Kidney capillary endothelial cell (primary cell): ENCODE measurements around the gene ATG16L2.
A peak's percentile ranks its signal among the peaks of the same experiment; 100 is the strongest.
"Not testable (repeated sequence)": the region's sequence is repeated elsewhere in the genome, so short reads cannot be mapped to it uniquely, and the experiment has no call there.

ENCODE experiments used
- DNase-seq: peaks from one replicate; pipeline ENCODE4 v3.0.0-alpha.2; 2018; ENCODE audit warnings: low spot score

ATG16L2 gene

GRCh38 chr11:72806378-72806777 lies 7.8 kb upstream of the ATG16L2 start:
- DNase-seq = not testable (repeated sequence)

- no peak for DNase-seq
Measured at GRCh38 chr11:72807021-72807693, 7.1 kb upstream of the ATG16L2 start.

DNA sequence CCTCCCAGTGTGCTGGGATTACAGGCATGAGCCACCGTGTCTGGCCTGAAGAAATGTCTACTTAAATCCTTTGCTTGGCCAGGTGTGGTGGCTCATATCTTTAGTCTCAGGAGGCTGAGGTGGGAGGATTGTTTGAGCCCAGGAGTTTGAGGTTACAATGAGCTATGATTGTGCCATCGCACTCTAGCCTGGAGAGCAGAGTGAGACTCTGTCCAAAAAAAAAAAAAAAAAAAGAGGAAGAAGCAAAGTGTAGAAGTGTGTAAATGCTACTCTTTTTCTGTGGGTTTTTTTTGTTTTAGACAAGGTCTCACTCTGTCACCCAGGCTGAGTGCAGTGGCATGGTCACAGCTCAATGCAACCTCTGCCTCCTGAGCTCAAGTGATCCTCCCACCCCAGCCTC lies 6.4 kb upstream of the ATG16L2 start:
- DNase-seq = no peak

- DNase-seq = no peak
Measured at GRCh38 chr11:72808331-72808798, 5.8 kb upstream of the ATG16L2 start.

- not testable (repeated sequence) for DNase-seq
Measured at GRCh38 chr11:72811686-72812085, 2.5 kb upstream of the ATG16L2 start.

GRCh38 chr11:72812604-72812966 lies 1.6 kb upstream of the ATG16L2 start:
- no peak for DNase-seq

DNA sequence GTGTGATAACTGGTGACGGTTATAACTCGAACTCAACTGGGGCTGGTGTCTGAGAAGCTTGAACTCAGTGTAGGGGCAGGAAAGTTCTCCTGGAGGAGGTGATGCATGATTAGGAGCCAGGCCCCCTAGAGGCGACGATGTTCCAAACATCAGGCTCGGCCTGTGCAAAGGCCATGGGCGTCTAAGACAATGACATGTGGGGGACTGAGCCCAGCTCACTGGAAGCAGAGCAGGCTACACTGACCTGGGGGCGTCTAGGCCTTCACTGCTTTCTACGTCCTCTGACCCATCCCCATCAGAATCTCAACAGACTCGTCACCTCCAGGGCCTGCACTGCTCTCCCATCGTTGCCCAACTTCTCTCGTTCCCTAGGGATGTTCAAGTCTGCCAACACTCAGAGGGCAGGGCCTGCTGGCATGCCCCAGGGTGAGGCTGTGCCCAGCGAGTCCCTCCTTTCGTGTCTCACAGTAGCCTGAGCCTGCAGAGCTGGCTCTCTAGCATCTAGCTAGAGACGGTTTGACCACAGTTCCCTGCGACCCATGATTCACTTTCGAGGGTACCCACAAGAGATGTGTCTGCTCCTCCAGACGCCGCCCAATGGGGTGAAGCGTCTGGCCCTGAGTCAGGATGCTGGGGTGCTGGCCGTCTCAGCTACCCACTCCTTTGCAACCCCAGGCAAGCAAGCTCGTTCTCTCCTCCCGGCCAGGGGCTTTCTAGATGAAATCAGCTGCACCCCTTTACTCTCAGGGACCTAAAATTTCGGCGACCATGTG lies 1.1 kb upstream of the ATG16L2 start:
- DNase-seq = peak; percentile 57

GRCh38 chr11:72813740-72814285 lies 398 bp upstream of the ATG16L2 start:
- DNase-seq = peak; percentile 72

DNA sequence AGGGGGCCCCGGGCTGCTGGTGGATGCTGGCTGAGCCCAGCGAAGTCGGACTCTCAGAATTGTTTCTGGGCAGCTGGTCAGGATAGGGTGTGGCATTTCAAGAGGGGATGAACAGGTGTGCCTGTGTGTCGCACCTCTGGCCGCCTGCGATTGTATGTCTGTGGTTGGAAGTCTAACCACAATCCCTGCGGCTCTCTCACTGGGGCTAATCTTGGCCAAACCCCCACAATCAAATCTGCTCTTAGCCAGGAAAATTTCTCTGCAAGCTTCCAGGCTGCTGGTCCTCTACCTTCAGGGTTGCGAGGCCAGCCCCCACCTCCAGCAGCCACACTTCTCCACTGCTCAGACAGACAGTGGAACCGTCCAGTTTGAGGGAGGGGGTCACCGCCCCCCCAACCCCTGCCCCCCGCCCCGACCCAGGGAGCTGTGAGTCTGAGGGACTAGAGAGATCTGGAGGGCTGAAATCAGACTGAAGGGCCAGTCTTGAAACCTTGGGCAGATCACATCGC lies 953 bp downstream of the ATG16L2 start:
- DNase-seq = no peak

DNA sequence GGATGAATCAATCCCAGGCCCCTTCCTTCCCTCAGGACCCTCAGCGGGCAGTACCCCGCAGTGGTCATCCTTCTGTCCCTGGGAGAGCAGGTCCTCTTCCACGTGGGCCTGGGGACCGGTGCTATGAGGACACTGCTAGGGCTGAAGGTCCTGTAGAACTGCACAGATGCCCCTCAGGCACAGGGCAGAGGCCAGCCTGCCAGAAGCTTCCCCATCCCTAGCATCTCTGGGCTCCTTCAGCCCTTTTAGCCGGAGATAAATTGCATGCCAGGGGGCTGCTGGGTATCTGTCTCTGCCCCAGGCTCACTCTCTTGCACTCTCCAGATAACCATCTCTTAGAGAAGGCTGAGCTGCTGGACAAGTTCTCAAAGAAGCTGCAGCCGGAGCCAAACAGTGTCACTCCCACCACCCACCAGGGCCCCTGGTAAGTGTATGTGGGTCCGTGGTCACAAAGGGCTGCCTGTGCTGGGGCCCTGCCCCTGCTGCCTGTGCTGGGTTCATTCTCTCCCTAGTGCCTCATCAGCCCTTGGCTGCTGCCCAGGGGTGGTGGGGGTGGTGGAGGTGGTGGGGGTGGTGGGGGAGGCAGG lies 2.3 kb downstream of the ATG16L2 start:
- no peak for DNase-seq

- no peak for DNase-seq
Measured at GRCh38 chr11:72817966-72818365, 3.8 kb downstream of the ATG16L2 start.

DNA sequence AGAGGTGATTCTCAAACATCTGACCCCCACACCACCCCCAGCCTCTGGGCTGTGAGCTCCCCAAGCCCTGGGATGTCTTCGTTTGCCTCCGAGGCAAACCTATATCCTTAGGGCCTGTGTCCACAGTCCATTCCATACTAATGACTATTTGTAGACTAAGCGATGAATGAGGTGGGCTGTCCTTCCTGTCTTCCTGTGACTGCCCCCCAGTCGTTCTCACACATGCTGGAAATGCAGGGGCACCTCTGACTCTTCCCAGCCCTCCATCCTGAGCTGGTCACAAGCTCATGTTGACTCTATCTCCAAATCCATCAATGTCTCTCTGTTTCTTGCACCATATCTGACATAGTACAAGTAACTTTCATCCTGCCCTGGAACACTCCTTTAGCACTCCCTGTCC lies 4.8 kb downstream of the ATG16L2 start:
- no peak for DNase-seq

DNA sequence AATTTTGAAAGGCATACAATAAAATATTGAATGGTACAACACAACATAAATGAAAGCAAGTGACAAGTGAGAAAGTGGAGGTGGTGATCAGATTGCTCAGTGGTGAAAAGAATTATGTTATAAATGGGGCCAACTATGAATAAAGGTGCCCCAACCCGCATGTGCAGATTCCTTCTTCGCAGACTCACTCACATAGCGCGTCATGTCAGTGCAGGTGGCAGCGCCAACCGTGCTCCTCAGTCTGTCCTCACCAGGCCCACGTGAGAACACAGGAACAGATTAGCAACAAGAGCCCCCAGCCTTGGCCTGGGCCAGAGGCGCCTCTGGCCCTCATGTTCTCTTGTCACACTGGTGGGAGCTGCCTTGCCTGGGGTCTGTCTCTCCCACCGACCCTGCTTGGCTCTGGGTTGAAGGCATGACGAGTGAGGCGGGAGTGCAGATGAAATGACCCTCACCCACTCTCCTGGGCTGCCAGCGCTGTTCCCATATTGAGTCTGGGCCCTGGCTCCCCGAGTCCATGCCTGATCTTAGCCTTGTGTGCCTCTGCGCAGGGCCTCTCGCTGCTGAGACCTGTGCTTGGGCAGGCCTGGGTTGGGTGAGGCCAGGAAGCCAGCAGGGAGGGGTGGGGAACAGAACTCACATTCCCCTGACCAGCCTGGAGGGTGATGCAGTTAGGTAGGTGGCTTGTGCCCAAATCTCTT lies 6.4 kb downstream of the ATG16L2 start:
- DNase-seq = no peak

- no peak for DNase-seq
Measured at GRCh38 chr11:72821221-72821919, 7.2 kb downstream of the ATG16L2 start.

GRCh38 chr11:72821920-72822799 lies 7.9 kb downstream of the ATG16L2 start:
- DNase-seq = peak; percentile 88

GRCh38 chr11:72823105-72823804 lies 9.0 kb downstream of the ATG16L2 start:
- DNase-seq = no peak

DNA sequence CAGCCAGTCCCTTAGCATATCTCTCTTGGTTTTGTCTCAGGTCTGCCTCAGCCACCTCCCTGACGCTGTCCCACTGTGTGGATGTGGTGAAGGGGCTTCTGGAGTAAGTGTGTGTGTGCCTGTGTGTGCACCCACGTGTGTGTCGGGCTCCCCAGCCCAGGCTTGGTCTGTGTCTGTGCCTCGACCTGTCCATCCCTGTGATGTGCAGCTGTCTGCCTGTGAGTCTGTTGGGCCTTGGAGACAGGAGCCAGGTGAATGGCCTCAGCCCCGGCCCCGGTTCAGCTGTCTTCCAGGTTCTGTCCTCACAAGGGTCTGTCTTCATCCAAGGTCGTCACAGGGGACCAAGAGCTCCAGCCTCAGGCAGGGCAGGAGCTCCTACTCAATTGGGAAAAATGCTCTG lies 9.8 kb downstream of the ATG16L2 start:
- no peak for DNase-seq

GRCh38 chr11:72824811-72825505 lies 10.7 kb downstream of the ATG16L2 start:
- DNase-seq = no peak

DNA sequence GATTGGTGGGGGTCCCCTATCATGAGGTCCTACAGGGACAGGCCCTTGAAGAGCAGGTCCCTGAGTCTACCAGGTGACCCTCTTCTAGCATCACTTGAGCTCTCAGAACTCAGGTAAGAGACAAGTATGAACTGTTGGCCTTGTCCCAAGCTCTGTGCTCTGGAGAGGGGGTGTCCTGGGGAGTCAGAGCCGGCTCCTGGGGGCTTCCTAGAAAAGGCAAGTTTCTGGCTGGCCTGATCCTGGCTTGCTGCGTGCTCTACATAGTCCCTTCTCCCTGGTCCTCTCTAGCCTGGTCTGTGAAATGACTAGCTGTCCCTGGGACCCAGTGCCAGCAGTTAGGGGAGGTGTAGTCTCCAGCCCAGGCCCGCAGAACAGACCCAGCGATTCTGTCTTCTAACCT lies 11.4 kb downstream of the ATG16L2 start:
- no peak for DNase-seq
